ENCODE results near the gene OPCML. TPM values are rescaled to one million over a fixed set of nuclear protein-coding genes. Genes with fewer than 3 reads are reported as not detected.

OPCML gene
- polyA plus RNA-seq, 1 donor from 2014 or later, result 11.6 TPM

- Histone ChIP-seq H3K27ac (ENCODE audit: low read length) (no peak overlapping the region), H2AFZ (ENCODE audit: low read depth, low read length) (no peak overlapping the region), H3K9ac (ENCODE audit: low read length) (no peak overlapping the region), H3K79me2 (replicated peaks; ENCODE audit: insufficient read depth, low read length) (no peaks in the 10 kb centered on the region), H3K36me3 (ENCODE audit: insufficient read depth, low read length) (no peaks in the 10 kb centered on the region), H3K9me2 (ENCODE audit: insufficient read depth, low read length) (no peaks in the 10 kb centered on the region), H3K9me3 (ENCODE audit: low read length) (no peaks in the 10 kb centered on the region), H3F3A (ENCODE audit: insufficient read depth, low read length, poor library complexity, severe bottlenecking) (no peaks in the 10 kb centered on the region), H3K4me3 (ENCODE audit: low read length) (no peak overlapping the region), H3K4me2 (ENCODE audit: low read length) (no peak overlapping the region), H3K27me3 (ENCODE audit: insufficient read depth, low read depth, low read length) (no peaks in the 10 kb centered on the region), H4K20me1 (ENCODE audit: insufficient read depth) (no peaks in the 10 kb centered on the region)
- TF ChIP-seq REST (IDR thresholded peaks at IDR 0.05; ENCODE audit: borderline replicate concordance), result no peak
- no peak for TF ChIP-seq EZH2 (IDR thresholded peaks at IDR 0.05; ENCODE audit: borderline replicate concordance, insufficient read depth, low read length, poor library complexity, severe bottlenecking)
- no peak for TF ChIP-seq EP300 (conservative IDR thresholded peaks at IDR 0.05; ENCODE audit: poor library complexity, severe bottlenecking)
- TF ChIP-seq MXI1 (conservative IDR thresholded peaks at IDR 0.05; ENCODE audit: poor library complexity, severe bottlenecking), result no peak
- no peak for TF ChIP-seq TAF1 (IDR thresholded peaks at IDR 0.05; ENCODE audit: low read depth)
- no peak for TF ChIP-seq RAD21 (conservative IDR thresholded peaks at IDR 0.05)
- TF ChIP-seq POLR2AphosphoS5 (IDR thresholded peaks at IDR 0.05), result no peak
- no peak for TF ChIP-seq SMC3 (conservative IDR thresholded peaks at IDR 0.05; ENCODE audit: poor library complexity)
- no peak for TF ChIP-seq CTCF (IDR thresholded peaks at IDR 0.05; ENCODE audit: poor library complexity, severe bottlenecking)
Measured at GRCh38 chr11:132453406-132453805, 1078.9 kb downstream of the OPCML start.

GRCh38 chr11:132452616-132453015, 1079.7 kb downstream of the OPCML start:
- Histone ChIP-seq H3K36me3 (ENCODE audit: insufficient read depth, low read length) (no peaks in the 10 kb centered on the region), H4K20me1 (ENCODE audit: insufficient read depth) (no peaks in the 10 kb centered on the region), H3K79me2 (replicated peaks; ENCODE audit: insufficient read depth, low read length) (no peaks in the 10 kb centered on the region), H3F3A (ENCODE audit: insufficient read depth, low read length, poor library complexity, severe bottlenecking) (no peaks in the 10 kb centered on the region), H3K27ac (ENCODE audit: low read length) (no peak overlapping the region), H2AFZ (ENCODE audit: low read depth, low read length) (no peak overlapping the region), H3K9me3 (ENCODE audit: low read length) (no peaks in the 10 kb centered on the region), H3K4me2 (ENCODE audit: low read length) (no peak overlapping the region), H3K9ac (ENCODE audit: low read length) (no peak overlapping the region), H3K27me3 (ENCODE audit: insufficient read depth, low read depth, low read length) (no peaks in the 10 kb centered on the region), H3K9me2 (ENCODE audit: insufficient read depth, low read length) (no peaks in the 10 kb centered on the region), H3K4me3 (ENCODE audit: low read length) (no peak overlapping the region)
- no peak for TF ChIP-seq REST (IDR thresholded peaks at IDR 0.05; ENCODE audit: borderline replicate concordance)
- no peak for TF ChIP-seq POLR2AphosphoS5 (IDR thresholded peaks at IDR 0.05)
- no peak for TF ChIP-seq MXI1 (conservative IDR thresholded peaks at IDR 0.05; ENCODE audit: poor library complexity, severe bottlenecking)
- TF ChIP-seq RAD21 (conservative IDR thresholded peaks at IDR 0.05), result no peak
- no peak for TF ChIP-seq SMC3 (conservative IDR thresholded peaks at IDR 0.05; ENCODE audit: poor library complexity)
